ENCODE data around the gene CYP26C1.
"Not testable (repeated sequence)": the region's sequence is repeated elsewhere in the genome, so short reads cannot be mapped to it uniquely, and the experiment has no call there.

Gene CYP26C1

GRCh38 chr10:93079663-93080349 is 19.2 kb downstream of the CYP26C1 start:
- no peak for DNase-seq

GRCh38 chr10:93080350-93081046 is 19.9 kb downstream of the CYP26C1 start:
- DNase-seq: peak; percentile 21

GRCh38 chr10:93081318-93081717 is 20.7 kb downstream of the CYP26C1 start:
- DNase-seq: no peak

- DNase-seq: no peak
Observed at GRCh38 chr10:93081834-93082233, 21.2 kb downstream of the CYP26C1 start.

GRCh38 chr10:93083743-93084539 is 23.3 kb downstream of the CYP26C1 start:
- no peak for DNase-seq

- DNase-seq: no peak
Observed at GRCh38 chr10:93085272-93085859, 24.8 kb downstream of the CYP26C1 start.

GRCh38 chr10:93086289-93086688 is 25.7 kb downstream of the CYP26C1 start:
- DNase-seq: no peak

- no peak for DNase-seq
Observed at GRCh38 chr10:93087846-93088245, 27.2 kb downstream of the CYP26C1 start.

- DNase-seq: no peak
Observed at GRCh38 chr10:93088466-93088865, 27.9 kb downstream of the CYP26C1 start.

GRCh38 chr10:93090619-93091018 is 30.0 kb downstream of the CYP26C1 start:
- no peak for DNase-seq

GRCh38 chr10:93091960-93092359 is 31.4 kb downstream of the CYP26C1 start:
- DNase-seq: no peak

GRCh38 chr10:93095225-93095624 is 34.6 kb downstream of the CYP26C1 start:
- DNase-seq: no peak

- DNase-seq: no peak
Observed at GRCh38 chr10:93096901-93097300, 36.3 kb downstream of the CYP26C1 start.

- no peak for DNase-seq
Observed at GRCh38 chr10:93097386-93097785, 36.8 kb downstream of the CYP26C1 start.

GRCh38 chr10:93098816-93099215 is 38.2 kb downstream of the CYP26C1 start:
- DNase-seq: no peak

GRCh38 chr10:93099670-93100069 is 39.1 kb downstream of the CYP26C1 start:
- no peak for DNase-seq

- DNase-seq: not testable (repeated sequence)
Observed at GRCh38 chr10:93101148-93101547, 40.5 kb downstream of the CYP26C1 start.

- DNase-seq: no peak
Observed at GRCh38 chr10:93103953-93104352, 43.4 kb downstream of the CYP26C1 start.

- DNase-seq: no peak
Observed at GRCh38 chr10:93106631-93107072, 46.1 kb downstream of the CYP26C1 start.

- DNase-seq: no peak
Observed at GRCh38 chr10:93110472-93111146, 50.0 kb downstream of the CYP26C1 start.

GRCh38 chr10:93113042-93113441 is 52.4 kb downstream of the CYP26C1 start:
- DNase-seq: no peak

- DNase-seq: peak; percentile 78
Observed at GRCh38 chr10:93115661-93116383, 55.2 kb downstream of the CYP26C1 start.
